ENCODE results near the gene MAPK7.

The MAPK7 gene

GRCh38 chr17:19369846-19370492 is 8.3 kb upstream of the MAPK7 start:
- Histone ChIP-seq H3K27me3 (no peaks in the 10 kb centered on the region), H3K36me3 (no peaks in the 10 kb centered on the region), H3K9me3 (no peaks in the 10 kb centered on the region), H3K27ac (peak overlapping the region in 1 of 2 donors; percentile 22), H3K4me1 (peaks cover 0 to 27% (median 9%) of the 10 kb centered on the region in 4 donors), H3K4me3 (no peak overlapping the region)
- intact Hi-C loops (cut with DNase I; ENCODE audit: low total_unique reads): loop anchor here (10.0 kb wide), 1 partner anchor 45 kb away; the partner anchor contains the start of gene RNF112
- TF ChIP-seq, protein P1, sequence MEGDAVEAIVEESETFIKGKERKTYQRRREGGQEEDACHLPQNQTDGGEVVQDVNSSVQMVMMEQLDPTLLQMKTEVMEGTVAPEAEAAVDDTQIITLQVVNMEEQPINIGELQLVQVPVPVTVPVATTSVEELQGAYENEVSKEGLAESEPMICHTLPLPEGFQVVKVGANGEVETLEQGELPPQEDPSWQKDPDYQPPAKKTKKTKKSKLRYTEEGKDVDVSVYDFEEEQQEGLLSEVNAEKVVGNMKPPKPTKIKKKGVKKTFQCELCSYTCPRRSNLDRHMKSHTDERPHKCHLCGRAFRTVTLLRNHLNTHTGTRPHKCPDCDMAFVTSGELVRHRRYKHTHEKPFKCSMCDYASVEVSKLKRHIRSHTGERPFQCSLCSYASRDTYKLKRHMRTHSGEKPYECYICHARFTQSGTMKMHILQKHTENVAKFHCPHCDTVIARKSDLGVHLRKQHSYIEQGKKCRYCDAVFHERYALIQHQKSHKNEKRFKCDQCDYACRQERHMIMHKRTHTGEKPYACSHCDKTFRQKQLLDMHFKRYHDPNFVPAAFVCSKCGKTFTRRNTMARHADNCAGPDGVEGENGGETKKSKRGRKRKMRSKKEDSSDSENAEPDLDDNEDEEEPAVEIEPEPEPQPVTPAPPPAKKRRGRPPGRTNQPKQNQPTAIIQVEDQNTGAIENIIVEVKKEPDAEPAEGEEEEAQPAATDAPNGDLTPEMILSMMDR (IDR thresholded peaks at IDR 0.05): no peak
- DNase-seq: peak in 1 of 2 donors; percentile 22

DNA sequence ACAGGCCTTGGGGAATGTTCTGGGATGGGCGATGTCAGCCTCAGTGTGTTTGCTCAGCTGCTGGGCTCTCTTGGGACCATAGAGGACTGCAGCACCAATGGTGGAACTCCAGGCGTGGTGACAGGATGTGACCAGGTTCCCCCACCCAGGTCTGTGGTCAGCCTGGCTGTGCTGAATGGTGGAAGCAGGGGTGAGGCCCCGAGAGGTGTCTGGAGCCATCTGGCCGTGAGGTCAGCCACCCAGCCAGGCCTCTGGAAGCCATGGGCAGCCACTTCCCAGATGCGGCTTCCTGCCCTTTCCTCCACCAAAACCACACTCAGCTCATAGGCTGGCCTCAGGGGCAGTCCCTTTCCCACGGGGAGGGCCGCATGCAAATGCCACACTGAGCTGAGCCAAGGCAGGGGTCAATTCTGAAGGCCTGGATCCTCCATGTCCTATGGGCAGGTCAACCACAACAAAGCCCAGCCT is 7.8 kb upstream of the MAPK7 start:
- peak in 1 of 2 donors; percentile 28 for DNase-seq
- TF ChIP-seq, protein P1 (IDR thresholded peaks at IDR 0.05): no peak
- Histone ChIP-seq H3K27me3 (no peaks in the 10 kb centered on the region), H3K9me3 (no peaks in the 10 kb centered on the region), H3K36me3 (no peaks in the 10 kb centered on the region), H3K4me3 (no peak overlapping the region), H3K27ac (peak overlapping the region in 1 of 2 donors; percentile 22), H3K4me1 (peaks cover 0 to 27% (median 9%) of the 10 kb centered on the region in 4 donors)
- intact Hi-C loops (cut with DNase I; ENCODE audit: low total_unique reads): no loop called here

- H3K4me1 ChIP-seq: peaks cover 0 to 27% (median 9%) of the 10 kb centered on the region in 4 donors
- H3K9me3 ChIP-seq: no peaks in the 10 kb centered on the region
- no peaks in the 10 kb centered on the region for H3K36me3 ChIP-seq
- DNase-seq: peak in 1 of 2 donors; percentile 2
- no peak overlapping the region for H3K4me3 ChIP-seq
- TF ChIP-seq, protein P1 (IDR thresholded peaks at IDR 0.05): no peak
- H3K27ac ChIP-seq: no peak overlapping the region
- intact Hi-C loops (cut with DNase I; ENCODE audit: low total_unique reads): no loop called here
- no peaks in the 10 kb centered on the region for H3K27me3 ChIP-seq
These were observed 6.9 kb upstream of the MAPK7 start for GRCh38 chr17:19371259-19372010.

DNA sequence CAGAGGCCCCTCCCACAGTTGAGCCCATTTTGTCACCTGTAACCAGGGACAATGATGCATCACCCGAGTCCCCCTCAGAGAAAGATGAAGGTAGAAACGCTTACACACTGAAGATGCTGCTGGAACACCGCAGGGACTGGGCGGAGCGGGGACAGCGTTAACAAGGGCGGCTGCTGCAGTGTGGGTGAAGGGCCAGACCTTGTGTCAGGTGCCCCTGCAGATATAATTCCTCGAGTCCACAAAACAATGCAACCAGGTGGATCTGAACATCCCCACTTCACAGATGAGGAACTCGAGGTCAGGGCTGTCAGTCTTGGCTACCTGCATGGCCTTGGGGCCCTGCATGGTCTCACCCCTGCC is 6.3 kb upstream of the MAPK7 start:
- DNase-seq: no peak

DNA sequence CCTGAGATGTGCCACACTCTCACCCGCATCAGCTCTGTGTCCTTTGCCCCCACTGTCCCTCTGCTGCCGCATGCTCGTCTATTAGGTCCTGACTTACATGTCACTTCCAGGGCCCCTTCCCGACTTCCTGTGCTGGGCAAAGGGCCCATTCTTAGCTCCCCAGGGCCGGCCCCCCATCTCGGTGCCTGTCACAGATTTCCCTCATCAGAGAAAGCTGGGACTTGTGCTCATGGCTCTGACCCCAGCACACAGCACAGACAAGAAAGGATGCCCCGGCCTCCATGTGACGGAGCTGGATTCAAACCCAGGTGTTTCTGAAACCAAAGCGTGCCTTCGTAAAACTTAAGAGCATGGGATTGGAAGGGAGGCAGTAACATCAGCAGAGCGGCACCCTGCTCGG is 5.9 kb upstream of the MAPK7 start:
- TF ChIP-seq, protein P1 (IDR thresholded peaks at IDR 0.05): no peak
- DNase-seq: no peak
- Histone ChIP-seq H3K4me3 (no peak overlapping the region), H3K9me3 (no peaks in the 10 kb centered on the region), H3K27ac (no peak overlapping the region), H3K36me3 (no peaks in the 10 kb centered on the region), H3K27me3 (no peaks in the 10 kb centered on the region), H3K4me1 (peaks cover 0 to 34% (median 14%) of the 10 kb centered on the region in 4 donors)
- intact Hi-C loops (cut with DNase I; ENCODE audit: low total_unique reads): no loop called here

More for the DNA sequence above, 6.3 kb upstream of the MAPK7 start:
- TF ChIP-seq, protein P1 (IDR thresholded peaks at IDR 0.05): no peak
- Histone ChIP-seq H3K9me3 (no peaks in the 10 kb centered on the region), H3K4me1 (peaks cover 0 to 30% (median 12%) of the 10 kb centered on the region in 4 donors), H3K27ac (no peak overlapping the region), H3K4me3 (no peak overlapping the region), H3K27me3 (no peaks in the 10 kb centered on the region), H3K36me3 (no peaks in the 10 kb centered on the region)
- intact Hi-C loops (cut with DNase I; ENCODE audit: low total_unique reads): no loop called here

Measured in tibial artery (tissue), 4 donors.